TTC549 (cell line): ENCODE results near the gene VSNL1.

Experiments
- FAIRE-seq: peaks from 2 replicates; lab custom pipeline; 2012; peaks lifted over from hg19 to GRCh38; lab: Jason Lieb, UNC

Gene VSNL1

DNA sequence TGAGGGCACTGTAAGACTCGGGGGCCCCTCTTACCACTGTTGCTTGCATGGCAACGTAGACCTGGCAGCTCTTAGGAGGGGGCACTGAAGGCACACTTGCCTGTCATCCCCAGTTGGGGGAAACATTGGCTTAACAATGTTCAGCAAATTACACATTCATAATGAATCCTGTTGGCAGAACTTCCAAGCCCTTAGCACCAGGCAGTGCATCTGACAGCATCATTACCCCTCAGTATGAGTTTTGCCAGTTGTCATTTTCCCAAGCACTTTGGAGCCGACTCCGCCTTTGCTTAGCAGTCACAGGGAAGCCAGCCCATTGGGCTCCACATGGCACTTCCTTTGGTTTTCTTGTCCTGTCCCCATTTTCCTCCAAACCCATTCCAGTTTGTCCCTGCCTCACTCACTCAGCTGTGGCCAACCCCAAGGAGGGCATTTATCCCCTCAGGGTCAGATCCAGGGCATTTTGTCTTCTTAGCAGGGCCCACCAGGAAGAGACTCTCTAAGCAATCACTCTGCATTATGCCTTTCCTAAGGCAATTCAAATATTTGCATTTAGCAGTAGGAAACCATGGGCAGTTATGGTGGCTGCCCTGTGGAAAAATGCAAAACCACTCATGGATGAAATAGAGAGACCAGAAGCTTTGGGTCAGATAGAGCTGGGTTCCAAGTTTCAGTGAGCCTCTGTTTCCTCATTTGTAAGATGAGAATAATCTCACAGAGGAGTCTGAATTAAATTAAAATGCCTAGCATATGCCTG, 73.9 kb downstream of the VSNL1 start:
- no peak for FAIRE-seq

DNA sequence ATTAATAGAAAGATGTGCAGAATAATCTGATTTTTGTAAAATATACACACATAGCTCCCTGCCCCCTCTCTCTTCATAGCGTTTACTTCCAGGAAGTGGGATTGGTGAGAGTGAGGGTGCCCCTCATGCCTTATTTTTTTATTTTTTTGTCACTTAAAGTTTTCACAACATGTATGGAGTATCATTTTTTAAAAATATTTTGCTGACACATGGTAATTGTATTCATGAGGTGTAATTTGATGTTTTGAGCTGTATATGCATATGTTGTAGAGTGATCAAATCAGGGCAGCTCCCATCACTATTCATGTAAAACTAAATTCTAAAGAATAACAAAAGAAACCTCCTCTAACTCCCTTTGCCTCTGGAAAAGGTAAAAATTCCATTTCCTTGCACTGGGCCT, 74.7 kb downstream of the VSNL1 start:
- FAIRE-seq = no peak

DNA sequence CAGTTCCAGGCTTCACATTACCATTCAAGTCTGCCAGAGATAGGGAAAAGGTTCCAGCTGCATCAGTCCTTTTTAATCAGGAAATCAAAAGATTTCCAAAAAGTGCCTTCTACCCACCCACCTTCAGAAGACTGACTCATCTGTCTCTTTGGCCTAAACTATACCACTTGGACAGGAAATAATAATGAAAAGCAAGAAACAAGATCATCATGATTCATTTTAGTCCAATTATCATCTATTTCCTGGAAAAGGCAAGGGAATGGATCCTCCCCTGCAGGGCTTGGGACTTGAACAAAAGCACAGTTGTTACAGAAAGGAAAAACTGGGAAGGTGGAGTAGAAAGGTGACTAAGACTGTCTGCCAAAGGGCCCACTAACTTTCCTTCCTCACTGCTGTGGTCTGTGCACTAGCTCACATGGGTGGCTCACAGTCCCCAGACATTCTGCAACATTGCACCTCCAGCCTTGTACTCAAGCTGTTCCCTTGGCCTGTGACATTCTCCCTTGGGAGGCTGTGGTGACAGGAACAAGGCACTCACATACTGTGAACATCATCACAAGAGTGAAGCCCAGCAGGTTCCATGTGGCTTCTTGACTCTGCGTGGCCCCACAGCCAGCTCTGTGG, 75.3 kb downstream of the VSNL1 start:
- no peak for FAIRE-seq

DNA sequence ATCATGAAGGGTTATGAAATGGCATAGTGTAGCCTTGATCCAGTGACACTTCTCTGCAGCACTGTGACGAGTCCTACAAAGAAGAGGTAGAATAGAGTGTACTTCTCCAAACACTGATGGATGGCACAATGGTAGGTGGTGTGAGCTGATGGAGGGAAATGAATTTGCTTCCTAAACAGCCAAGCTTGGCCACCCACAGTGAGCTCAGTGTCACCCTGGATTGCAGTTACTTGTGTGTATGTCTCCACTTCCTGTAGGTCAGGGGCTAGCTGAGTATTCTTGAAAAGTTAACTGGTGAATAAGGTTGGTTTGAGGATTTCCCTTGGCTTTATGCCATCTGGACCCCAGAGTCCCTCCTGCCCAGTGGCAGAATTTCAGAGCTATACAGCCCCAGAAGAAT, 75.9 kb downstream of the VSNL1 start:
- no peak for FAIRE-seq

DNA sequence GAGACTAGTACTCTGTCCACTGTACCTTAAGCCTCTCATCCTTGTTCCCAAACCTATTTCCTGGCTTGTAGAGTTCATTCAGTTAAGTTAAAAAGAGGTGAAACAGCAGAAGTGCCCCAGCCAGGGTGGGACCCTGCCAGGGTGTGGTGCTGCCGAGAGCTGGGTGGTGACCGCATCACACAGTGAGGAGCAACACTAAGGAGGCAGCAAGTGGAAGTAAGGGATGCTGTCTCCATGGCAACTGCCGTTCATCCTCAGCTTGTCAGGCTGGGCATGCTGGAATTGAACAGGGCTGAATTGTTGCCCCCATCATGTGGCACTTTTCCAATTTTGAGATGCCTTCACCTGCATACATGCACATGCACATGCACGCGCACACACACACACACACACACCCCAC, 77.0 kb downstream of the VSNL1 start:
- FAIRE-seq = no peak

DNA sequence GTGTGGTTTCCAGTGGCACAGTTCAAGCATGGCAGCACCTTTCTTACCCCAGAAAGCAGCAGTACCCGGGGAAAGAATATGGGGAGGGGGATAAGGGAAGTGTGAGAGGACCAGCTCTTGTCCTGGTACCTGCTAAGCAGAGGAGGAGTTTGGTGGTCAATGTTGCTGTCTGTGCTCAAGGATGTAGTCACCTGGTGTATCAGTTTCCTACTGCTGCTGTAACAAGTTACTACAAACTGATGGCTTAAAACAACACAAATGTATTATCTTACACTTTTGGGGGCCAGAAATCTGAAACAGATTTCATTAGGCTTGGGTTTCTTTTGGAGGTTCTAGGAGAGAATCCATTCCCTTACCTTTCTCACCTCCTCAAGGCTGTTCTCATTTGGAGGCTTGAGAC, 77.5 kb downstream of the VSNL1 start:
- FAIRE-seq = no peak

- no peak for FAIRE-seq
Measured at GRCh38 chr2:17620280-17620679, 79.8 kb downstream of the VSNL1 start.

DNA sequence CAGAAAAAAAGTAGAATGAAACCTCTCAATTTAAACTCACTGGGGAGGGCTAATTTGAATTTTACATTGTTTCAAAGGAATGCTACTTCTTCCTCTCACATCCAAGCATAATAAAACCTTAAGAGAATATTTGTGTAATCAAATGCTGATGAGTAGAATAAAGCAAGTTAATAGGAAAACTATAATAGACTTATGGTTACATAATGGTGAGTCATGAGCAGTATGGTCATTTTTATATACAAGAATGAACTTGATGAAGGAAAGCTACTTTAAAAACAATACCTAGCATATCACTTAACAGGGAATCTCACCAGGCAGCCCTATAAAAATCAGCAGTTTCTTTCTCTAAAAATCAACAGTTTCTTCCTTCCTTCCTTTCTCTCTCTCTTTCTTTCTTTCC, 80.3 kb downstream of the VSNL1 start:
- FAIRE-seq = no peak

DNA sequence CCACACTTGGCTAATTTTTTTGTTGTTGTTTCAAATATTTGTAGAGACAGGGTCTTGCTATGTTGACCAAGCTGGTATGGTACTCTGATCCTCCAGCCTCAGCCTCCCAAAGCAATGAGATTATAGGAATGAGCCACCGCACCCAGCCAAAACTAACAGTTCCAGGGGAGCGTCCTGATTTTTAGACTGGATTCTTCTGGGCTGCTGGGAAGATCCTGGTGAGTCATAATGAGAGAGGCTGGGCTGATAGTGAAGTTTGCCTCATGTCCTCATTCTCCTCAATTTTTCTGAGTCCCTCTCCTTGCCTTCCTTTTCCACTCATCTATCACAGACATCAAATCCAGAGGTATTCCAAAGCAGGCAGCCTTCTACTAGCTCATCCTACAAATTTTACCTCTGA, 81.3 kb downstream of the VSNL1 start:
- FAIRE-seq = no peak

DNA sequence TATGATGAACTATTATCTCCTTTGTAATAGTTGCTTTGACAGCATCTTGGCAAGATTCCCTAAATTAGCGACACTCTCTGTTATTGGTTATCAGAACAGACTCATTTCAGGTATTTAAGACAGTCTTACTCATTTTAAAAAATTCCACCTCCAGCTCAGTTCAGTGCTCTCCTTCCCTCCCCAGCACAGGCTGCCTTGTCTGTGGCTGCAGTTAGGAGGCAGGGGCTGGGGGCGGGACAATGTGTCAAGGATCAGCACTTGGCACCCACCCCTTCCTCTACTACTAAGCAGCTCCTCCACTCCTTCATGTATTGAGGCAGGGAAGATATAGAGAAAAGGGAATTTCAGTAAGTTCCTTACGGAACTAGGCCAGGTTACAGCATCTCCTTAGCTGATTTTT, 85.0 kb downstream of the VSNL1 start:
- FAIRE-seq = no peak

- FAIRE-seq = no peak
Measured at GRCh38 chr2:17626986-17627385, 86.5 kb downstream of the VSNL1 start.

DNA sequence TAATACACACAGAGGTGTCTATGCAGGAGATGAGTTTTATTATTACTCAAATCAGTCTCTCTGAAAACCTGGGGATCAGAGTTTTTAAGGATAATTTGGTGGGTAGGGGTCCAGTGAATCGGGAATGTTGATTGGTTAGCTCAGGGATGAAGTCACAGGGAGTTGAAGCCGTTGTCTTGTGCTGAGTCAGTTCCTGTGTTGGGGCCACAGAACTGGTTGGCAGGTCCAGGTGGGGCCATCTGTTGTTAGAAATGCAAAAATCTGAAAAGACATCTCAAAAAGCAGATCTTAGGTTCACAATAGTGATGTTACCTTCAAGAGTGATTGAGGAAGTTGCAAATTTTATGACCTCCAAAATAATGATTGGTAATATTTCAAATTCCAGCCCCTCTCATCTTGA, 86.9 kb downstream of the VSNL1 start:
- FAIRE-seq = no peak

- FAIRE-seq = no peak
Measured at GRCh38 chr2:17628349-17629261, 88.1 kb downstream of the VSNL1 start.

DNA sequence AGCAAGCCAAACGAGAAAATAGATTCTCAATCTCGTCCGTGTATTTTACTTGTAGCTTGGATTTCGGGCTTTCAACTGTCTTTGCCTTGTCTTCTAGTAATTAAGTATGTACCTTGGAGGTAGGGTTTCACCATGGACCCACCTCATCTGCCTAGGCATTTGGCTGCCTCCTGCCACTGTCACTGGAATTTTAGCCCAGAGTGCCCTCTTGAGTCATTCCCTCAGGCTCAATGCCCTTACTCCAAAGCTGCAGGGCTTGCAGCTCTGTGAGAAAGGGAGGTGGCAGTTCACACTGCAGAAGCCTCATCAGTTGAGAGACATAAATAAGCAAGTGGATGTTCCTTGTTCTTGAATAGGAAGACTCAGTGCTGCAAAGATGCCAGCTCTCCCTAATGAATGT, 89.6 kb downstream of the VSNL1 start:
- FAIRE-seq = no peak

DNA sequence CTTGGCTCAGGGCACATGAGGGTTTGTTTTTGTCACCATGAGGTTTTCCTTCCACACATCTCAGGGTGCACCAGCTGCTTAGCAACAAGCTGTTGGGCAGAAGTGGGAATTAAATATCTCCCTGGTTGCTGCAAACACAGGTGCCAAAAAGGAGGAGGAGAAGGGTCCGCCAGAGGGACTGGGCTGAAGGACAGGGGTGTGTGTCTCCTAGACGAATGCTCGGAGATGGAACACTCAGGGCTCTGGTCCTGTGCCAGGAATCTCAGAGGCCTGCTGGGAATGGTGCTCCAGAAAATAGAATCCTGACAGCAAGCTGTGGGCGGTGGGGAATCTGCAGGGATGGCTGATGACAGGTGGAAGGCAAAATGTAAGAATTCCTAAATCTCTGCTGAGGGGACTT, 94.5 kb downstream of the VSNL1 start:
- FAIRE-seq = no peak

- no peak for FAIRE-seq
Measured at GRCh38 chr2:17636257-17636656, 95.8 kb downstream of the VSNL1 start.

- no peak for FAIRE-seq
Measured at GRCh38 chr2:17637131-17637906, 96.8 kb downstream of the VSNL1 start.

GRCh38 chr2:17638196-17638743, 97.8 kb downstream of the VSNL1 start:
- FAIRE-seq = no peak

- FAIRE-seq = no peak
Measured at GRCh38 chr2:17640406-17640805, 99.9 kb downstream of the VSNL1 start.

DNA sequence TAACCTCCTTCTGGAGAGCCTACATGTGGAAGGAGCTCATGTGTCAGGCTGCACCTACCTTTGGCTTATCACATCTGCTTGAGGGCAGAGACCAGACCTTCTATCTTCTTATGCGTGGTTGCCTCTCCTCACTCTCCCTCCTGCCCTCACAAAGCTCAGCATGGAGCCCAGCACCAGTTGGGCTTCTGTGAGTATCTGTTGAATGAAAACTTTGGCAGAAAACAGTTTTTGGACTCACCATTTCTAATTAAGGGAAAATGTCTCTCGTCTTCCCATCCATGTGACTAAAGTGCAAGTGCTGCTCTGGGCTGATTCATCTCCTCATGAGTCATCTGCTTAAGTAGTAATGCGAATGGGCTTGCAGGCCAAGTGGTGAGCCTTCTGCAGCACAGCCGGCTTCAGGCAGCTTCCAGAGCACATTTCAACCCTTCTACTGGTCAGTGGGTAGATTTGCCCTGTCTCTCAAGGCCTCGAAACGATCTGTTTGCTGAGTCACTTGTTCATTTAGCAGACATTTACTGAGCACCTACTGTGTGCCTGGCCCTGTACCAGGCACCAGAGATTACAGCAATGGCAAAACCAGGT, 102.6 kb downstream of the VSNL1 start:
- no peak for FAIRE-seq

DNA sequence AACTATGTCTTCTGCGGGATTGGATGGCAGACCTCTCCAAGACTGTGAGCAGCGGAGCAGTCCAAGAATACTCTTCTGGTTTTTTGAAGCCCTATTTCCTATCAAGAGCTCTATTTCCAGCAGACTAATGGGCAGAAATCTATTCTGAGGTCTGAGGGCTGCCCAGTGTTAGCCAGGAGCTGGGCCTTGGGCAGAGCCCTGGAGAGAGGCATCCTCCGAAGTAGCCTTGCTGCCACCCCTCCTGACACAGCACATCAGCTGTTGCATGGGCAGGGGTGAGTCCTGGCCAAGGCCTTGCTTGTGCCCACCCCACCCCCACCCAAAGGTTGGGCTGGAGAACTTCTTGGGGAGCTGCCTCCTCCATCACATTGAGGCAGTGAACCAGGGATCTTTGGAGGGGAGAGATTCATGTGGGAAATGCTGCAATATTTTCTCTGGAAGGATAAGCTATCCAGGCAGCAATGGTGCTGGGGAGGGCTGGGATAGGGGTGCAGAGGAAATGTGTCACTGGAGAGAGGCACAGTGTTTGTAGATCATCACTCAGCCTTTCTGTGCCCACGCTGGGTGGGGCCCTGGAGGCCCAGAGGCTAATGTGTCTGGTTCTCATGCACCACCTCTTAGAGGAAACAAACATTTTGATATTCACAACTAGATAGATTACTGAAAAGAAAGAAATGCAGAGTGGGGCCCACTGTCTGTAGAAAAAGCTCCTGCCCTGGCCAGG, 104.7 kb downstream of the VSNL1 start:
- FAIRE-seq = no peak
